ENCODE measurements around the gene LRRC26.
A peak's percentile ranks its signal among the peaks of the same experiment; 100 is the strongest.

The LRRC26 gene

GRCh38 chr9:137150617-137151457, 19.0 kb downstream of the LRRC26 start:
- no peak overlapping the region for H3K4me3 ChIP-seq (IDR thresholded peaks at IDR 0.05; ENCODE audit: insufficient read depth, low read depth, low read length)
- no peak overlapping the region for H3K27ac ChIP-seq
- no peaks in the 10 kb centered on the region for H3K79me2 ChIP-seq (ENCODE audit: insufficient read depth, low read depth)
- H3K4me1 ChIP-seq (ENCODE audit: low read depth, poor library complexity, severe bottlenecking), result peaks cover 14% of the 10 kb centered on the region
- no peaks in the 10 kb centered on the region for H3K36me3 ChIP-seq (ENCODE audit: insufficient read depth)
- H4K20me1 ChIP-seq (ENCODE audit: insufficient read depth), result no peaks in the 10 kb centered on the region
- H3K9ac ChIP-seq, result no peak overlapping the region
- H2AFZ ChIP-seq (ENCODE audit: low read depth), result no peak overlapping the region
- no peak overlapping the region for H3K4me2 ChIP-seq
- H3K27me3 ChIP-seq (ENCODE audit: insufficient read depth, low read depth), result peaks cover 4% of the 10 kb centered on the region; the same call in 1 of the 2 replicates
- TF ChIP-seq CTCF (conservative IDR thresholded peaks at IDR 0.05; ENCODE audit: low read depth, low read length), result no peak

DNA sequence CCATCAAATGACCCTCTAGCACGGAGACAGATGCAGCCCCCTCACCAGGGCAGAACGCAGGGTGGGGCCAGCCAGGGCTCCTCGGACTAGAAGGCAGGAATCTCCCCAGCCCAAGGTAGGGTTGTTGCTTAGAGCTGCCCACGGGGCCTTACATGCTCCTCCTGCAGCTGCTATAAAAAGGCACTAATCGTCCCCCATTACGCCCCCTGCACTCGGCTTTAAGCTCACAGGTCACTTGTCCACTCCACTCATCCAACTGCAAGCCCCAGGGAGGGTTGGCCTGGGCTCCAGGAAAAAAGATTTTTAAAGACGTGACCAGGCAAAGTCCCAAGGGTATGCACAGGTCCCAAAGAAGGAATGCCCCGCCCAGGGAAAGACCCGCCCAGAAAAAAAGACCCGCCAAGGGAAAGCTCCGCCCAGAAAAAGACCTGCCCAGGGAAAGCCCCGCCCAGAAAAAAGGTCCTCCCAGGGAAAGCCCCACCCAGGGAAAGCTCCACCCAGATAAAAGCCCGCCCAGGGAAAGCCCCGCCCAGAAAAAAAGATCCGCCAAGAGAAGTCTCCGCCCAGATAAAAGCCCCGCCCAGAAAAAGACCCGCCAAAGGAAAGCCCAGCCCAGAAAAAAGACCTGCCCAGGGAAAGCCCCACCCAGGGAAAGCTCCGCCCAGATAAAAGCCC, 19.8 kb downstream of the LRRC26 start:
- H3K4me3 ChIP-seq (IDR thresholded peaks at IDR 0.05; ENCODE audit: insufficient read depth, low read depth, low read length), result no peak overlapping the region
- H3K4me1 ChIP-seq (ENCODE audit: low read depth, poor library complexity, severe bottlenecking), result peaks cover 14% of the 10 kb centered on the region
- H3K9ac ChIP-seq, result no peak overlapping the region
- peak overlapping the region; percentile 69 for H3K4me2 ChIP-seq
- peak overlapping the region; percentile 35; the same call in 1 of the 2 replicates for H2AFZ ChIP-seq (ENCODE audit: low read depth)
- TF ChIP-seq CTCF (conservative IDR thresholded peaks at IDR 0.05; ENCODE audit: low read depth, low read length), result no peak
- H4K20me1 ChIP-seq (ENCODE audit: insufficient read depth), result no peaks in the 10 kb centered on the region
- peaks cover 7% of the 10 kb centered on the region; the same call in 1 of the 2 replicates for H3K27me3 ChIP-seq (ENCODE audit: insufficient read depth, low read depth)
- no peaks in the 10 kb centered on the region for H3K79me2 ChIP-seq (ENCODE audit: insufficient read depth, low read depth)
- no peak overlapping the region for H3K27ac ChIP-seq
- no peaks in the 10 kb centered on the region for H3K36me3 ChIP-seq (ENCODE audit: insufficient read depth)

DNA sequence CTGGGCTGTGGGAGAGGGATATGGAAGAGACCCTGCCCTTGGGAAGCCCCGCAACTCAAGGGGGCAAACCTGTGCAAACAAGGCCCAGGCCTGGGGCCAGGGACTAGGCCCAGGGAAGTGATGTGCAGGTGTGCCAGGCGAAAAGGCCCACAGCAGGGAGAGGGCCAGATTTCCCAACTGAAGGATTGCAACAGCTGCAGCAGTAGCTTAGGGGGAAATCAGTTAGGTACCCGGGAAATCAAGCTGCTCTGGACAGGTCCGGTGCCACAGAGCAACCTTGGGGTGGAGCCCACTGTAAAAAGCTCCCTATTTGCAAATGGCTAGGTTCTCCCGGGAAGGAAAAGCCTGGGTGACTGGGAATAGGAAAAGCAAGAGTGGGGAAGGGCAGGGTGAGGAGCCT, 20.5 kb downstream of the LRRC26 start:
- no peaks in the 10 kb centered on the region for H4K20me1 ChIP-seq (ENCODE audit: insufficient read depth)
- peaks cover 9% of the 10 kb centered on the region; the same call in 1 of the 2 replicates for H3K27me3 ChIP-seq (ENCODE audit: insufficient read depth, low read depth)
- peaks cover 14% of the 10 kb centered on the region for H3K4me1 ChIP-seq (ENCODE audit: low read depth, poor library complexity, severe bottlenecking)
- TF ChIP-seq CTCF (conservative IDR thresholded peaks at IDR 0.05; ENCODE audit: low read depth, low read length), result no peak
- no peak overlapping the region for H3K27ac ChIP-seq
- H3K4me3 ChIP-seq (IDR thresholded peaks at IDR 0.05; ENCODE audit: insufficient read depth, low read depth, low read length), result no peak overlapping the region
- no peaks in the 10 kb centered on the region for H3K36me3 ChIP-seq (ENCODE audit: insufficient read depth)
- H2AFZ ChIP-seq (ENCODE audit: low read depth), result peak overlapping the region; percentile 35; the same call in 1 of the 2 replicates
- H3K4me2 ChIP-seq, result peak overlapping the region; percentile 69
- no peak overlapping the region for H3K9ac ChIP-seq
- no peaks in the 10 kb centered on the region for H3K79me2 ChIP-seq (ENCODE audit: insufficient read depth, low read depth)

DNA sequence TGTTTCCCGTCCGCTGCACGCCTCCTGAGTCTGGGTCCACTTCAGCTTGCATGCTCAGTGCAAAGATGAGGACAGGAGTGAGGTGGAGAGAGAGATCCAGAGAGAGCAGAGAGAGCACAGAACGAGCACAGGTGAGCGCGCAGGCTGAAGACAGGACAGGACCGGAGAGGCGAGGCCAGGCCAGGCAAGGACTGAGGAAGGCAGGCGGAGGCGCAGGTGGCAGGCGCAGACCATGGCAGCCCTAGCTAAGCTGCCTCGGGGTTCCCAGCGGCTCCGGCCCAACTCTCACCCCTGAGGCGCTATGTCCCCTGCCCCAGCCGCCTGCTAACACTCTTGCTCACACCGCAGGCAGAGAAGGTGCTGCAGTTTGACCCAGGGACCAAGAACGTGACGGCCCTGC, 21.2 kb downstream of the LRRC26 start:
- no peak for TF ChIP-seq CTCF (conservative IDR thresholded peaks at IDR 0.05; ENCODE audit: low read depth, low read length)
- Histone ChIP-seq H3K9ac (no peak overlapping the region), H3K79me2 (ENCODE audit: insufficient read depth, low read depth) (no peaks in the 10 kb centered on the region), H3K36me3 (ENCODE audit: insufficient read depth) (no peaks in the 10 kb centered on the region), H3K27ac (no peak overlapping the region), H3K27me3 (ENCODE audit: insufficient read depth, low read depth) (peaks cover 16% of the 10 kb centered on the region; the same call in 1 of the 2 replicates), H3K4me3 (IDR thresholded peaks at IDR 0.05; ENCODE audit: insufficient read depth, low read depth, low read length) (no peak overlapping the region), H2AFZ (ENCODE audit: low read depth) (no peak overlapping the region), H3K4me1 (ENCODE audit: low read depth, poor library complexity, severe bottlenecking) (peaks cover 14% of the 10 kb centered on the region), H3K4me2 (no peak overlapping the region), H4K20me1 (ENCODE audit: insufficient read depth) (no peaks in the 10 kb centered on the region)
